Measurements from ENCODE around the gene EIF3K.

Gene EIF3K

GRCh38 chr19:38662537-38663155, 43.7 kb downstream of the EIF3K start:
- Histone ChIP-seq H4K91ac (ENCODE audit: low read length) (no peak overlapping the region), H3K79me1 (replicated peaks; ENCODE audit: low read length, poor library complexity, severe bottlenecking) (no peaks in the 10 kb centered on the region), H2BK5ac (ENCODE audit: low read depth, low read length, poor library complexity, severe bottlenecking) (no peak overlapping the region), H3K36me3 (ENCODE audit: control insufficient read depth in 1 of 2, insufficient read depth in 2 of 2, low read depth in 1 of 2, low read length in 2 of 2) (peaks cover 5 to 38% of the 10 kb centered on the region in 2 experiments), H3K9ac (ENCODE audit: low read length) (no peak overlapping the region), H4K8ac (ENCODE audit: low read length) (no peak overlapping the region), H3K4ac (ENCODE audit: low read depth in 1 of 2, low read length in 2 of 2) (peak overlapping the region in 1 of 2 experiments; percentile 85), H3K27ac (ENCODE audit: low read length, poor library complexity, severe bottlenecking) (peak overlapping the region; percentile 68), H2AK5ac (ENCODE audit: low read length, severe bottlenecking) (no peak overlapping the region), H3K4me1 (ENCODE audit: control insufficient read depth, insufficient read depth, low read depth, low read length) (peaks cover 57% of the 10 kb centered on the region), H2BK120ac (ENCODE audit: low read depth, low read length) (no peak overlapping the region), H3K4me3 (ENCODE audit: insufficient read depth in 1 of 2, low read depth in 1 of 2, low read length in 2 of 2) (no peak overlapping the region), H3K27me3 (ENCODE audit: control insufficient read depth in 1 of 2, insufficient read depth in 1 of 2, low read length in 2 of 2) (no peaks in the 10 kb centered on the region), H3K23ac (ENCODE audit: low read length in 2 of 2) (no peak overlapping the region), H3K18ac (ENCODE audit: low read depth in 1 of 2, low read length in 2 of 2) (peak overlapping the region in 1 of 2 experiments; percentile 56), H3K4me2 (ENCODE audit: low read length, poor library complexity, severe bottlenecking) (no peak overlapping the region), H2BK15ac (ENCODE audit: low read depth, poor library complexity, severe bottlenecking) (peak overlapping the region; percentile 33), H2AFZ (ENCODE audit: low read depth, low read length) (no peak overlapping the region), H2BK12ac (ENCODE audit: low read length in 2 of 2) (peak overlapping the region in 1 of 2 experiments; percentile 24), H3K9me3 (ENCODE audit: control insufficient read depth, low read length) (no peaks in the 10 kb centered on the region), H3K14ac (ENCODE audit: low read length in 2 of 2) (no peak overlapping the region)
- no peak for DNase-seq
- 90% methylated on average over 7 of the region's 7 CpGs for WGBS

- peak overlapping the region; percentile 47 for H4K91ac ChIP-seq (ENCODE audit: low read length)
- H3K4ac ChIP-seq (ENCODE audit: low read depth in 1 of 2, low read length in 2 of 2): peak overlapping the region; percentile 8 to 73
- H3K18ac ChIP-seq (ENCODE audit: low read depth in 1 of 2, low read length in 2 of 2): peak overlapping the region; percentile 56 to 89
- peaks cover 54% of the 10 kb centered on the region for H3K4me1 ChIP-seq (ENCODE audit: control insufficient read depth, insufficient read depth, low read depth, low read length)
- H2BK120ac ChIP-seq (ENCODE audit: low read depth, low read length): peak overlapping the region; percentile 23
- H3K36me3 ChIP-seq (ENCODE audit: control insufficient read depth in 1 of 2, insufficient read depth in 2 of 2, low read depth in 1 of 2, low read length in 2 of 2): peaks cover 5 to 39% of the 10 kb centered on the region in 2 experiments
- H3K9ac ChIP-seq (ENCODE audit: low read length): no peak overlapping the region
- peak overlapping the region in 1 of 2 experiments; percentile 4 for H3K14ac ChIP-seq (ENCODE audit: low read length in 2 of 2)
- H3K79me1 ChIP-seq (replicated peaks; ENCODE audit: low read length, poor library complexity, severe bottlenecking): no peaks in the 10 kb centered on the region
- no peaks in the 10 kb centered on the region for H3K27me3 ChIP-seq (ENCODE audit: control insufficient read depth in 1 of 2, insufficient read depth in 1 of 2, low read length in 2 of 2)
- no peak overlapping the region for H3K4me3 ChIP-seq (ENCODE audit: insufficient read depth in 1 of 2, low read depth in 1 of 2, low read length in 2 of 2)
- H2BK15ac ChIP-seq (ENCODE audit: low read depth, poor library complexity, severe bottlenecking): no peak overlapping the region
- H3K4me2 ChIP-seq (ENCODE audit: low read length, poor library complexity, severe bottlenecking): no peak overlapping the region
- H3K9me3 ChIP-seq (ENCODE audit: control insufficient read depth, low read length): no peaks in the 10 kb centered on the region
- no peak overlapping the region for H2BK5ac ChIP-seq (ENCODE audit: low read depth, low read length, poor library complexity, severe bottlenecking)
- peak overlapping the region in 1 of 2 experiments; percentile 23 for H2BK12ac ChIP-seq (ENCODE audit: low read length in 2 of 2)
- no peak overlapping the region for H2AFZ ChIP-seq (ENCODE audit: low read depth, low read length)
- H3K27ac ChIP-seq (ENCODE audit: low read length, poor library complexity, severe bottlenecking): peak overlapping the region; percentile 55
- WGBS: 93% methylated on average over 22 of the region's 22 CpGs
- DNase-seq: no peak
- peak overlapping the region; percentile 33 for H2AK5ac ChIP-seq (ENCODE audit: low read length, severe bottlenecking)
- peak overlapping the region in 1 of 2 experiments; percentile 23 for H3K23ac ChIP-seq (ENCODE audit: low read length in 2 of 2)
- peak overlapping the region; percentile 62 for H4K8ac ChIP-seq (ENCODE audit: low read length)
Measured at GRCh38 chr19:38663156-38663651, 44.2 kb downstream of the EIF3K start.

GRCh38 chr19:38663957-38664502, 45.0 kb downstream of the EIF3K start:
- DNase-seq: no peak
- peaks cover 5 to 41% of the 10 kb centered on the region in 2 experiments for H3K36me3 ChIP-seq (ENCODE audit: control insufficient read depth in 1 of 2, insufficient read depth in 2 of 2, low read depth in 1 of 2, low read length in 2 of 2)
- H3K4me1 ChIP-seq (ENCODE audit: control insufficient read depth, insufficient read depth, low read depth, low read length): peaks cover 59% of the 10 kb centered on the region
- H4K8ac ChIP-seq (ENCODE audit: low read length): peak overlapping the region; percentile 80
- peak overlapping the region in 1 of 2 experiments; percentile 71 for H3K14ac ChIP-seq (ENCODE audit: low read length in 2 of 2)
- H2BK15ac ChIP-seq (ENCODE audit: low read depth, poor library complexity, severe bottlenecking): no peak overlapping the region
- H3K4me2 ChIP-seq (ENCODE audit: low read length, poor library complexity, severe bottlenecking): no peak overlapping the region
- H3K4ac ChIP-seq (ENCODE audit: low read depth in 1 of 2, low read length in 2 of 2): peak overlapping the region; percentile 8 to 67
- H3K4me3 ChIP-seq (ENCODE audit: insufficient read depth in 1 of 2, low read depth in 1 of 2, low read length in 2 of 2): no peak overlapping the region
- peak overlapping the region in 1 of 2 experiments; percentile 3 for H3K23ac ChIP-seq (ENCODE audit: low read length in 2 of 2)
- H2BK120ac ChIP-seq (ENCODE audit: low read depth, low read length): no peak overlapping the region
- H3K9ac ChIP-seq (ENCODE audit: low read length): peak overlapping the region; percentile 76
- peak overlapping the region; percentile 12 to 70 for H2BK12ac ChIP-seq (ENCODE audit: low read length in 2 of 2)
- no peak overlapping the region for H2AFZ ChIP-seq (ENCODE audit: low read depth, low read length)
- H3K9me3 ChIP-seq (ENCODE audit: control insufficient read depth, low read length): no peaks in the 10 kb centered on the region
- H3K18ac ChIP-seq (ENCODE audit: low read depth in 1 of 2, low read length in 2 of 2): peak overlapping the region; percentile 34 to 89
- no peaks in the 10 kb centered on the region for H3K27me3 ChIP-seq (ENCODE audit: control insufficient read depth in 1 of 2, insufficient read depth in 1 of 2, low read length in 2 of 2)
- peak overlapping the region; percentile 49 for H2BK5ac ChIP-seq (ENCODE audit: low read depth, low read length, poor library complexity, severe bottlenecking)
- H2AK5ac ChIP-seq (ENCODE audit: low read length, severe bottlenecking): peak overlapping the region; percentile 72
- peak overlapping the region; percentile 97 for H3K27ac ChIP-seq (ENCODE audit: low read length, poor library complexity, severe bottlenecking)
- 82% methylated on average over 19 of the region's 19 CpGs for WGBS
- H4K91ac ChIP-seq (ENCODE audit: low read length): peak overlapping the region; percentile 93
- H3K79me1 ChIP-seq (replicated peaks; ENCODE audit: low read length, poor library complexity, severe bottlenecking): no peaks in the 10 kb centered on the region

GRCh38 chr19:38664503-38665211, 45.7 kb downstream of the EIF3K start:
- no peak for DNase-seq
- H2BK120ac ChIP-seq (ENCODE audit: low read depth, low read length): no peak overlapping the region
- H4K91ac ChIP-seq (ENCODE audit: low read length): peak overlapping the region; percentile 93
- no peak overlapping the region for H3K4me2 ChIP-seq (ENCODE audit: low read length, poor library complexity, severe bottlenecking)
- peak overlapping the region in 1 of 2 experiments; percentile 33 for H2BK12ac ChIP-seq (ENCODE audit: low read length in 2 of 2)
- peak overlapping the region; percentile 72 for H2AK5ac ChIP-seq (ENCODE audit: low read length, severe bottlenecking)
- H3K27ac ChIP-seq (ENCODE audit: low read length, poor library complexity, severe bottlenecking): peak overlapping the region; percentile 97
- no peak overlapping the region for H3K4me3 ChIP-seq (ENCODE audit: insufficient read depth in 1 of 2, low read depth in 1 of 2, low read length in 2 of 2)
- no peaks in the 10 kb centered on the region for H3K27me3 ChIP-seq (ENCODE audit: control insufficient read depth in 1 of 2, insufficient read depth in 1 of 2, low read length in 2 of 2)
- H4K8ac ChIP-seq (ENCODE audit: low read length): peak overlapping the region; percentile 80
- peaks cover 63% of the 10 kb centered on the region for H3K4me1 ChIP-seq (ENCODE audit: control insufficient read depth, insufficient read depth, low read depth, low read length)
- peak overlapping the region; percentile 1 for H2BK15ac ChIP-seq (ENCODE audit: low read depth, poor library complexity, severe bottlenecking)
- H3K18ac ChIP-seq (ENCODE audit: low read depth in 1 of 2, low read length in 2 of 2): peak overlapping the region; percentile 34 to 90
- peak overlapping the region; percentile 76 for H3K9ac ChIP-seq (ENCODE audit: low read length)
- H3K9me3 ChIP-seq (ENCODE audit: control insufficient read depth, low read length): no peaks in the 10 kb centered on the region
- H3K23ac ChIP-seq (ENCODE audit: low read length in 2 of 2): peak overlapping the region in 1 of 2 experiments; percentile 23
- peaks cover 5 to 45% of the 10 kb centered on the region in 2 experiments for H3K36me3 ChIP-seq (ENCODE audit: control insufficient read depth in 1 of 2, insufficient read depth in 2 of 2, low read depth in 1 of 2, low read length in 2 of 2)
- H3K79me1 ChIP-seq (replicated peaks; ENCODE audit: low read length, poor library complexity, severe bottlenecking): no peaks in the 10 kb centered on the region
- H3K4ac ChIP-seq (ENCODE audit: low read depth in 1 of 2, low read length in 2 of 2): peak overlapping the region; percentile 62
- 58% methylated on average over 5 of the region's 7 CpGs for WGBS
- no peak overlapping the region for H2AFZ ChIP-seq (ENCODE audit: low read depth, low read length)
- peak overlapping the region in 1 of 2 experiments; percentile 88 for H3K14ac ChIP-seq (ENCODE audit: low read length in 2 of 2)
- no peak overlapping the region for H2BK5ac ChIP-seq (ENCODE audit: low read depth, low read length, poor library complexity, severe bottlenecking)

Measured in mesenchymal stem cell (in vitro differentiated cells and primary cell).